H7 (cell line): ENCODE measurements around the gene TMEM254. TPM values are rescaled to one million over a fixed set of nuclear protein-coding genes. Genes with fewer than 3 reads are reported as not detected.
"Not testable (repeated sequence)": the region's sequence is repeated elsewhere in the genome, so short reads cannot be mapped to it uniquely, and the experiment has no call there.

ENCODE experiments used
- DNase-seq: peaks from one replicate; pipeline ENCODE4 v3.0.0; 2012
- H3K27me3 ChIP-seq: 2 replicates; pipeline ENCODE4 v1.6.0; 2011; ENCODE audit warnings: mild to moderate bottlenecking, low read length; ENCODE audit not compliant: control insufficient read depth, insufficient read depth
- H3K36me3 ChIP-seq: replicated peaks from 2 replicates; pipeline ENCODE4 v1.5.1; 2011; ENCODE audit warnings: low read length; ENCODE audit not compliant: control insufficient read depth, insufficient read depth
- H3K4me3 ChIP-seq: 2 replicates; pipeline ENCODE4 v1.5.1; 2011; ENCODE audit warnings: low read depth, mild to moderate bottlenecking, control low read depth, low read length, moderate library complexity; ENCODE audit not compliant: insufficient read depth
- total RNA-seq: library from RNA; depleted of rRNA; stranded (reverse); fragments of >200 nt; shearing (Covaris generic); gene quantifications from 2 replicates; pipeline ENCODE4 v1.2.3, GENCODE V29; 2014; rRNA removed

The TMEM254 gene
- total RNA-seq: 18.4 TPM in 2 replicates

GRCh38 chr10:80078448-80079311 is at the start of gene TMEM254:
Gene TMEM254 (plus strand): TSS chr10:80078665. CDS start chr10:80078700, 35 bp downstream.
- H3K4me3 ChIP-seq: peak within 1 kb of the TSS; percentile 78
- no peaks in the 10 kb centered on the region for H3K36me3 ChIP-seq
- DNase-seq: peak; percentile 92
- no peaks in the 10 kb centered on the region for H3K27me3 ChIP-seq

GRCh38 chr10:80029205-80029604 is 49.3 kb upstream of the TMEM254 start:
- not testable (repeated sequence) for H3K27me3 ChIP-seq, H3K4me3 ChIP-seq, H3K36me3 ChIP-seq
- DNase-seq: peak; percentile 38

- not testable (repeated sequence) for H3K27me3 ChIP-seq, H3K4me3 ChIP-seq, H3K36me3 ChIP-seq, DNase-seq
Observed at GRCh38 chr10:80029865-80030264, 48.6 kb upstream of the TMEM254 start.

GRCh38 chr10:80032503-80032902 is 46.0 kb upstream of the TMEM254 start:
- no peaks in the 10 kb centered on the region for H3K27me3 ChIP-seq
- H3K4me3 ChIP-seq: no peak overlapping the region
- no peaks in the 10 kb centered on the region for H3K36me3 ChIP-seq
- no peak for DNase-seq

DNA sequence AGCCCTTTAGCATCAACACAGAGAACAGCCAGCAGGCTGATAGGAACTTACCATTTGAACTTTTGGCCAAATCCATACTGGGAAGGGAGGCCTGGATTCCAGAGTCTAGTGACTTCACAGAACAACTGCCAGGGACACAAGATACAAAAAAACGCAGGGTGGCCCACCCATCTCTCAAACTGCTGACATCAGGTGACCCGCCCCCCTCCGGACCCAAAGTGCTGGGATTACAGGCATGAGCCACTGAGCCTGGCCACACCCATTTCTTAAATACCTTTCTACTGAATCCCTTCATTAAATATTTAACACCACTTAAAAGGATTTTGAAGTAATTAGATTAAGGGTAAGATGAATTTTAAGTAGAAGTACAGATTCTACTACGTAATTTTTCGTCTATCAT is 43.7 kb upstream of the TMEM254 start:
- DNase-seq, H3K27me3 ChIP-seq, H3K36me3 ChIP-seq, H3K4me3 ChIP-seq: not testable (repeated sequence)

DNA sequence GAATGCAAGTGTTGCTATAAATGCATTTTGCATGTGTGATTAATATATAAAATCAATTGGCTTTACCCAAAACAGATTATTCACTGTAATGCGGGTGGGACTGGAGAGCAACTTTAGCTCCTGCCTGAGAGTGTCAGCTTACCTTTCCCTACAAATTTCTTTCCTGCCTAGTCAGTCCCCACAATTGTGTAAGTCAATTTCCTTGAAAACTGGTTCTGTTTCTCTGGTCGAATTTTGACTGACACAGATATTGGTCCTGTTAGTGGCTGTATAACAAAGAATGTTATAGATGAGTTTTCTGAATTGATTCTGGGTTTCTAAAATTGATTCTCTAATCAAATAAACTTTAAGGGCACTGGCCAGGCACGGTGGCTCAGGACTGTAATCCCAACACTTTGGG is 43.0 kb upstream of the TMEM254 start:
- not testable (repeated sequence) for DNase-seq, H3K27me3 ChIP-seq, H3K36me3 ChIP-seq, H3K4me3 ChIP-seq

DNA sequence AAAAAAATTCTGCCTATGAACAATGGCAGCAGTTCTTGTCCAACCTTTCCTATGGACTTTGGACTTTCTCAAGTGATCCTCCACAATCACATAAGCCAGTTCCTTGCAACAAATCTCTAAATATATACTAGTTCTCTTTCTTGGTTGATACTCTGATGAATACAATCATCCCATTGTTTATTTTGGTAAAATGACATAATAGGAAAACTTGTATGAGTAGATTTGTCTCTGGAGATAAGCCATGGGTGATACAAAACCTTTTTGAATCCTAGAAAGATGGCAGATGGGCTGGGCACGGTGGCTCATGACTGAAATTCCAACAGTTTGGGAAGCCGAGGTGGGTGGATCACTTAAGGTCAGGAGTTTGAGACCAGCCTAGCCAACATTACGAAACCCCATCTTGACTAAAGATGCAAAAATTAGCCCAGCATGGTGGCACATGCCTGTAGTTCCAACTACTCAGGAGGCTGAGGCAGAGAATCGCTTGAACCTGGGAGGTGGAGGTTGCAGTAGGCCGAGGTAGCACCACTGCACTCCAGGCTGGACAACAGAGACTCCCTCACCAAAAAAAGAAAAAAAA is 41.5 kb upstream of the TMEM254 start:
- not testable (repeated sequence) for H3K4me3 ChIP-seq, DNase-seq, H3K36me3 ChIP-seq, H3K27me3 ChIP-seq

DNA sequence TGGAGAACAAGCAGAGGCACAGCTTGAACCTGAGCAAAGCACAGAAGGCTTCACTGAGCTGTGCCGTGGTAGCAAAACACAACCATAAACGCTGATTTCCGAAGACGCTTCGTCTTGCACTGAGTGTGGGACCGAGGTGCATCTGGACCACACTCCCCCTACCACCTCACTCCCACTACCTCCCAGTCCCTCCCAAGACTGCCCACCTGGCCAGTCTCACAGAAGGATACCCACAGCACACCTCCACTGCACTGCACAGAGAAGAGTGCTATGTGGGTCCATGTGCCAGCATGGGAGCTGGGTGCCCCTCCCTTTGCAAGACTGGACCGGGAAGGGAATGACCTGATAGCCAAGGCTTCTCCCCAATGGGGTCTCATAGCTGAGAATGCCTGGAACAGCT is 40.2 kb upstream of the TMEM254 start:
- not testable (repeated sequence) for DNase-seq, H3K36me3 ChIP-seq, H3K4me3 ChIP-seq, H3K27me3 ChIP-seq

DNA sequence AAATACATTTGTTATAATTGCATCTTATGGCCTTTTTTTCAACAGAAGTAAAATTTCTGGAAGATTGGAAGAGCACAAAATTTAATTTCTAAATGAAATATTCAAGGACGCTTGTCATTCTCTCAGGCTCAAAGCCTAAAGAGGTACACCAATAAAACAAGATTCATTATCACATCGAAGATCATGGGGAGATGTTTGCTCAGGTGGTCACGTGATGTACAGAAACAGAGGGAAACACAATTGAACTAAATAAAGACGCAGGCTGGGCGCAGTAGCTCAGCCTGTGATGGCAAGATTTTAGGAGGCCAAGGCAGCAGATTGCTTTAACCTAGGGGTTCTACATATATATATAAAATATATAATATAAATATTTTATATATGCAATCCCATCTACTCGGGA is 37.3 kb upstream of the TMEM254 start:
- no peak for DNase-seq
- Histone ChIP-seq H3K36me3 (no peaks in the 10 kb centered on the region), H3K4me3 (no peak overlapping the region), H3K27me3 (no peaks in the 10 kb centered on the region)

GRCh38 chr10:80044935-80045334 is 33.5 kb upstream of the TMEM254 start:
- H3K4me3 ChIP-seq, DNase-seq, H3K36me3 ChIP-seq, H3K27me3 ChIP-seq: not testable (repeated sequence)

DNA sequence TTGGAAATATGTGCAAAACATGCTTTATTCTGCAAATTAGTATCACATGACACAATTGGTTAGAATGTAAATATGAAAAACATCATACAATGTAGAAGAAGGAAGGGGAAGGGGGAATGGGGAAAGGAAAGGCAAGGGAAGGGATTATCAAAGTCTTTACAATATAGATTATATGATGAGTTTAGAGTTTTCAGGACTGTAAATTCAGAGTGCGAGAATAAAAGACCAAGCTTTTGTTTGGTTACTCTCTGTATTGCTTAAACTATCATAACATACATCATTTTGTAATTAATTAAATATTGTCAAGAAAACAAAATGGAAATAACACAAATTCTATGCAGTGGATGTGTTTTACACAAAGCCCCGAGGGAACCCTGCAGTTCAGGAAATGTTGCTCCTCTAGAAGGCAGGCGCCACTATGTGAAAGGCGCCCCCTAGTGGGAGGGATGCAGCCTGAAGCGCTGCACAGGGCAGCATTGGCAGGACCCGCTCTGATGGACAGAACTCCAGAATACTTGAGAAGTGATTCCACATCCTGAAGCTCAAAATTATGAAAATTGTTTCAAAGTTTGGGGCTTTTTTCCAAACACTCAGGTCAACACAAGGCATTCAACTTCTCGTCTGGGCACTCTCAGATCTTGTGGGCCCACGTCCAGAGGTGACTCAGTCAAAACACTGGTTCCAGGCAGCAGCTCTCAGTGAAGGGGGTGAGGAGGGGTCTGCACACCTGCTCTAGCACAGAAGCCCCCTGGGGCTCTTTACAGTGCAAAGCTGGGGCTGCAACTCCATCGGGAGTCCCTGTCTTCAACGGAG is 31.6 kb upstream of the TMEM254 start:
- DNase-seq: peak; percentile 60
- no peak overlapping the region for H3K4me3 ChIP-seq
- no peaks in the 10 kb centered on the region for H3K27me3 ChIP-seq
- H3K36me3 ChIP-seq: no peaks in the 10 kb centered on the region

DNA sequence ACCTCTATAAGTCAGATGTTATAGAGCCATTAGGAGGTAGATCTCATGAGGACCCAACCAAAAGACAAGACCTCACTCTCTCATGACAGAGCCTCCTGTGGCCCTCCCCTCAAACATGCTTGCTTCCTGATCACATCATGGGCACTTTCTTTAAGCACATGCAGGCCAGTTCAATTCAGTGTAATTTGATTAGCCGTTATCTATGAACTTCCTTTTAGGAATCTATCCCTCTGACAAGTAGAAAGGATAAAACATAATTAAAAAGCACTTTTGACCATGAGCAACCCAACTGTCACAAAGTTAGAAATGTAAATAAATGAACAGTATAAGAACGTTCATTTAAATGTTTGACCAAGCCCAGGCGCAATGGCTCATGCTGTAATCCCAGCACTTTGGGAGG is 27.7 kb upstream of the TMEM254 start:
- Histone ChIP-seq H3K27me3 (no peaks in the 10 kb centered on the region), H3K36me3 (no peaks in the 10 kb centered on the region), H3K4me3 (no peak overlapping the region)
- DNase-seq: no peak

DNA sequence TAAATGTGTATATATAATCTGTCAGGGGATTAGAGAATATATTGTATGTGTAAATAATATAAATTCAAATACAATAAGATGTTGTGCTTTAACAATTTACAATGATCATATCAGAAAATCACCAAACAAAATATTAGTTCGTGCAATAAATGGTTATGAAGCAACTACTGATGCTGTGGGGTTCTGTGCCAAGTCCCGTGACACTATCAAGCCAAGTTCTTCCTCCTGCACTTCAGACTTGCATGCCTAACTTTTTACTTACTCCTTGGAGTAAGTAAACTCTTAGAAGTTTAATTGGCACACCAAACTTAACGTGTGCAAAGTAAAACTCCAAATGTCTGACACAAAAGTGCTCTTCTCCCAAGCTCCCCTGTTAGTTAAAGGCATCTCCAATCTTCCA is 26.5 kb upstream of the TMEM254 start:
- Histone ChIP-seq H3K36me3 (no peaks in the 10 kb centered on the region), H3K27me3 (no peaks in the 10 kb centered on the region), H3K4me3 (no peak overlapping the region)
- no peak for DNase-seq

- H3K4me3 ChIP-seq: no peak overlapping the region
- no peaks in the 10 kb centered on the region for H3K27me3 ChIP-seq
- H3K36me3 ChIP-seq: no peaks in the 10 kb centered on the region
- DNase-seq: no peak
Observed at GRCh38 chr10:80055760-80056159, 22.7 kb upstream of the TMEM254 start.

DNA sequence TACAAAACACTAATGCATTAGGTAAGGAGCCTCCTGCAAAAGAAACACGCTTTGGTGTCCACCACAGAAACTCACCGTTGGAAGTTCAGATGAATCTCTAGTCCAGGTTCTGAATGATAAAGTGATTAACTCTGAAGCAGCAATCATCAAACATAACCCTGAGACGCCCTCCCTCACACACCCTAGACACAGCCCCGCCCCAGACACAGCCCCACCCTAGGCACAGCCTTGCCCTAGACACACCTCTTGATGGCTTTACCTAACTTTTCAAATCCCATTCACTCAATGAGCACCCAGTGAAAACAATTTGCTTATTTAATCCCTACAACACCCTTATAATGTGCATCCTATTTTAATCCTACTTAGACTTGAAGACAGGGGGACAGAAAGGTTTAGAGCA is 21.3 kb upstream of the TMEM254 start:
- no peak overlapping the region for H3K4me3 ChIP-seq
- H3K27me3 ChIP-seq: no peaks in the 10 kb centered on the region
- DNase-seq: no peak
- H3K36me3 ChIP-seq: no peaks in the 10 kb centered on the region
